CD14-positive monocyte (primary cell): ENCODE data around the gene TNNT3. TPM values are rescaled to one million over a fixed set of nuclear protein-coding genes. Genes with fewer than 3 reads are reported as not detected.

Experiments used
- DNase-seq, 3 donors: peaks; one replicate each; pipeline ENCODE4 v3.0.0-alpha.2; 2011 to 2022
- H2AFZ ChIP-seq: 2 replicates; pipeline ENCODE4 v1.6.0; 2012; ENCODE audit warnings: mild to moderate bottlenecking, low read depth, low read length, inconsistent platforms; ENCODE audit not compliant: insufficient read depth, poor library complexity, severe bottlenecking
- H3K27ac ChIP-seq, 2 donors: 1 replicate in 1 of 2; 2 replicates in 1 of 2; pipeline ENCODE4 v1.5.1; 2012 to 2013; ENCODE audit warnings: low read length in 2 of 2, control low read depth in 1 of 2, inconsistent platforms in 1 of 2, low read depth in 1 of 2, mild to moderate bottlenecking in 1 of 2
- H3K27me3 ChIP-seq, 2 donors: one replicate each; pipeline versions ENCODE4 v1.6.0 to v1.6.1; 2011 to 2013; ENCODE audit warnings: low read length in 2 of 2; ENCODE audit not compliant: control insufficient read depth in 2 of 2, insufficient read depth in 2 of 2
- H3K36me3 ChIP-seq, 2 donors: replicated peaks in 1 of 2; 1 replicate in 1 of 2; 2 replicates in 1 of 2; pipeline versions ENCODE4 v1.5.1 to v1.6.1; 2012 to 2013; ENCODE audit warnings: low read length in 2 of 2, control low read depth in 1 of 2, inconsistent platforms in 1 of 2, mild to moderate bottlenecking in 1 of 2; ENCODE audit not compliant: insufficient read depth in 2 of 2, control insufficient read depth in 1 of 2
- H3K4me1 ChIP-seq, 2 donors: 1 replicate in 1 of 2; 2 replicates in 1 of 2; pipeline versions ENCODE4 v1.5.1 to v1.6.1; 2012 to 2013; ENCODE audit warnings: low read length in 2 of 2, control low read depth in 1 of 2, inconsistent platforms in 1 of 2, mild to moderate bottlenecking in 1 of 2, moderate library complexity in 1 of 2; ENCODE audit not compliant: insufficient read depth in 2 of 2, control insufficient read depth in 1 of 2
- H3K4me2 ChIP-seq: replicated peaks from 2 replicates; pipeline ENCODE3; 2012; ENCODE audit warnings: low read length, moderate library complexity, mild to moderate bottlenecking; ENCODE audit not compliant: poor library complexity, severe bottlenecking; ENCODE audit errors: extremely low read depth
- H3K4me3 ChIP-seq, 3 experiments: fragments of 200-600 bp in 1 of 3; sonication (generic) in 1 of 3; replicated peaks in 1 of 3; 1 replicate in 2 of 3; 2 replicates in 1 of 3; pipeline ENCODE4 v1.5.1; 2011 to 2013; ENCODE audit warnings: low read length in 3 of 3, mild to moderate bottlenecking in 3 of 3, control low read depth in 2 of 3, low read depth in 2 of 3, inconsistent platforms in 1 of 3, moderate library complexity in 1 of 3
- H3K79me2 ChIP-seq: 2 replicates; pipeline ENCODE4 v1.6.0; 2012; ENCODE audit warnings: mild to moderate bottlenecking, control low read depth, inconsistent platforms, low read length, moderate library complexity; ENCODE audit not compliant: insufficient read depth
- H3K9ac ChIP-seq: 2 replicates; pipeline ENCODE4 v1.6.0; 2017; ENCODE audit warnings: low read length, mild to moderate bottlenecking; ENCODE audit not compliant: insufficient read depth, poor library complexity, severe bottlenecking
- H3K9me3 ChIP-seq, 2 donors: replicated peaks in 1 of 2; 1 replicate in 1 of 2; 2 replicates in 1 of 2; pipeline versions ENCODE4 v1.5.1 to v1.6.1; 2012 to 2013; ENCODE audit warnings: low read length in 2 of 2, control low read depth in 1 of 2; ENCODE audit not compliant: control insufficient read depth in 1 of 2, insufficient read depth in 1 of 2
- H4K20me1 ChIP-seq: 2 replicates; pipeline ENCODE4 v1.6.0; 2012; ENCODE audit warnings: mild to moderate bottlenecking, low read length, control low read depth, moderate library complexity; ENCODE audit not compliant: insufficient read depth
- H3K27ac Mint-ChIP-seq, 7 donors: one replicate each; pipeline ENCODE4 v1.8.0; 2020; ENCODE audit warnings: mild to moderate bottlenecking in 7 of 7, mixed read lengths in 7 of 7, moderate library complexity in 6 of 7, inconsistent platforms in 2 of 7
- H3K27me3 Mint-ChIP-seq, 3 donors: one replicate each; pipeline ENCODE4 v1.8.0; 2021 to 2022; ENCODE audit warnings: low read depth in 3 of 3, mild to moderate bottlenecking in 3 of 3, mixed read lengths in 3 of 3, moderate library complexity in 3 of 3, inconsistent platforms in 1 of 3
- H3K36me3 Mint-ChIP-seq, 2 donors: one replicate each; pipeline ENCODE4 v1.8.0; 2020; ENCODE audit warnings: mixed read lengths in 2 of 2, inconsistent platforms in 1 of 2, mild to moderate bottlenecking in 1 of 2
- H3K4me1 Mint-ChIP-seq: one replicate; pipeline ENCODE4 v1.8.0; 2020; ENCODE audit warnings: mild to moderate bottlenecking, mixed read lengths
- H3K4me3 Mint-ChIP-seq, 2 donors: one replicate each; pipeline ENCODE4 v1.8.0; 2020; ENCODE audit warnings: mild to moderate bottlenecking in 2 of 2, mixed read lengths in 2 of 2, moderate library complexity in 1 of 2
- H3K9me3 Mint-ChIP-seq, 7 donors: one replicate each; pipeline ENCODE4 v1.8.0; 2020 to 2022; ENCODE audit warnings: mixed read lengths in 7 of 7, mild to moderate bottlenecking in 6 of 7, moderate library complexity in 6 of 7, inconsistent platforms in 2 of 7
- WGBS: methylation state at CpG from one replicate; pipeline ENCODE4 v1.1.5; 2013; ENCODE audit warnings: missing lambda C conversion rate; ENCODE audit not compliant: insufficient coverage; 5-methylcytosine and 5-hydroxymethylcytosine counted together
- intact Hi-C, 2 donors: fragments of 100-400 bp; cut with micrococcal nuclease; formaldehyde crosslinking; loops; one replicate each; pipeline versions ENCODE4 v1.15.0 to v1.15.1; 2023
- polyA plus RNA-seq, 3 donors: library from polyadenylated mRNA; depleted of rRNA in 1 of 3; unstranded in 2 of 3; stranded (reverse) in 1 of 3; fragments of 300-500 nt in 2 of 3; fragments of >200 nt in 1 of 3; fragmentation: Illumina TruSeq in 2 of 3; gene quantifications; 1 replicate in 2 of 3; 2 replicates in 1 of 3; pipeline ENCODE4 v1.2.3, GENCODE V29; 2012 to 2021
- TF ChIP-seq, protein P1 (sequence below): fragments of 200-600 bp; IDR thresholded peaks from one replicate; pipeline ENCODE4 v1.8.0; 2022; ENCODE audit warnings: antibody characterized with exemption, mild to moderate bottlenecking

The TNNT3 gene
- polyA plus RNA-seq, 3 donors: 1.4 TPM; not detected in 2

GRCh38 chr11:1870721-1871466 is 48.6 kb upstream of the TNNT3 start:
- peaks cover 51 to 66% of the 10 kb centered on the region in 2 donors for H3K36me3 Mint-ChIP-seq
- H3K9me3 Mint-ChIP-seq: peaks cover 0 to 2% (median 0%) of the 10 kb centered on the region in 7 donors
- Histone ChIP-seq H3K36me3 (peaks cover 30 to 57% of the 10 kb centered on the region in 2 donors), H3K27me3 (no peaks in the 10 kb centered on the region), H3K9me3 (no peaks in the 10 kb centered on the region), H3K27ac (no peak overlapping the region), H3K4me1 (peaks cover under 1 to 39% of the 10 kb centered on the region in 2 donors), H3K4me3 (no peak overlapping the region), H2AFZ (no peak overlapping the region), H4K20me1 (peaks cover 98% of the 10 kb centered on the region), H3K4me2 (no peak overlapping the region), H3K79me2 (peaks cover 88% of the 10 kb centered on the region), H3K9ac (no peak overlapping the region)
- WGBS: 83% methylated on average over 44 of the region's 50 CpGs
- TF ChIP-seq, protein P1, sequence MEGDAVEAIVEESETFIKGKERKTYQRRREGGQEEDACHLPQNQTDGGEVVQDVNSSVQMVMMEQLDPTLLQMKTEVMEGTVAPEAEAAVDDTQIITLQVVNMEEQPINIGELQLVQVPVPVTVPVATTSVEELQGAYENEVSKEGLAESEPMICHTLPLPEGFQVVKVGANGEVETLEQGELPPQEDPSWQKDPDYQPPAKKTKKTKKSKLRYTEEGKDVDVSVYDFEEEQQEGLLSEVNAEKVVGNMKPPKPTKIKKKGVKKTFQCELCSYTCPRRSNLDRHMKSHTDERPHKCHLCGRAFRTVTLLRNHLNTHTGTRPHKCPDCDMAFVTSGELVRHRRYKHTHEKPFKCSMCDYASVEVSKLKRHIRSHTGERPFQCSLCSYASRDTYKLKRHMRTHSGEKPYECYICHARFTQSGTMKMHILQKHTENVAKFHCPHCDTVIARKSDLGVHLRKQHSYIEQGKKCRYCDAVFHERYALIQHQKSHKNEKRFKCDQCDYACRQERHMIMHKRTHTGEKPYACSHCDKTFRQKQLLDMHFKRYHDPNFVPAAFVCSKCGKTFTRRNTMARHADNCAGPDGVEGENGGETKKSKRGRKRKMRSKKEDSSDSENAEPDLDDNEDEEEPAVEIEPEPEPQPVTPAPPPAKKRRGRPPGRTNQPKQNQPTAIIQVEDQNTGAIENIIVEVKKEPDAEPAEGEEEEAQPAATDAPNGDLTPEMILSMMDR: no peak
- H3K4me1 Mint-ChIP-seq: peaks cover 46% of the 10 kb centered on the region
- H3K27ac Mint-ChIP-seq: peak overlapping the region in 2 of 7 donors; percentile 42 to 79
- peak overlapping the region in 1 of 2 donors; percentile 57 for H3K4me3 Mint-ChIP-seq
- intact Hi-C loops: no loop called here
- no peak for DNase-seq
- H3K27me3 Mint-ChIP-seq: peaks cover 0 to 9% (median 4%) of the 10 kb centered on the region in 3 donors

DNA sequence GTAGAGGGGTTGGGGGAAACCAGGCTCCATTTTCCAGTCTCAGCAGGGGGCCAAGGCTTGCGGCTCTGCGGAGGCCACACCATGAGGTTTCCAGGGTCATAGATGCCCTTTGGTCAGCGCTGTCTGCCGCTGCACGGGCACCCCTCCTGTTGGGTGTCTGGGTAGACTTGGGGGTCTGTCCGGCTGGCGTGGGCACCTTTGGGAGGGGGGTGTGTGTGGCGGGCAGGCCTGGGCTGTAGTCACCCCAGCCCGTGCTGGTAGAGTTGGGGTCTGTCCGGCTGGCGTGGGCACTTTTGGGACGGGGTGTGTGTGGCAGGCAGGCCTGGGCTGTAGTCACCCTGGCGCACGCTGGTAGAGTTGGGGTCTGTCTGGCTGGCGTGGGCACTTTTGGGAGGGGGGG is 48.0 kb upstream of the TNNT3 start:
- Mint-ChIP-seq H3K27ac (no peak overlapping the region), H3K36me3 (peaks cover 44 to 63% of the 10 kb centered on the region in 2 donors), H3K9me3 (peaks cover 0 to 2% (median 0%) of the 10 kb centered on the region in 7 donors), H3K27me3 (peaks cover 0 to 9% (median 4%) of the 10 kb centered on the region in 3 donors), H3K4me1 (peaks cover 52% of the 10 kb centered on the region), H3K4me3 (no peak overlapping the region)
- TF ChIP-seq, protein P1: no peak
- Histone ChIP-seq H3K79me2 (peaks cover 88% of the 10 kb centered on the region), H3K4me2 (no peak overlapping the region), H3K36me3 (peaks cover 25 to 51% of the 10 kb centered on the region in 2 donors), H3K27ac (no peak overlapping the region), H3K9me3 (no peaks in the 10 kb centered on the region), H2AFZ (no peak overlapping the region), H3K4me1 (peaks cover 7 to 45% of the 10 kb centered on the region in 2 donors), H4K20me1 (peaks cover 98% of the 10 kb centered on the region), H3K4me3 (no peak overlapping the region), H3K9ac (no peak overlapping the region), H3K27me3 (no peaks in the 10 kb centered on the region)
- no peak for DNase-seq
- intact Hi-C loops: no loop called here
- WGBS: 96% methylated on average over 15 of the region's 15 CpGs
